HG03520 (cell line): ENCODE data around the gene NTRK2.

ENCODE experiments used
- ATAC-seq: cut with Tn5 transposase; IDR thresholded peaks from one replicate; pipeline ENCODE4 v1.9.1; 2021; ENCODE audit warnings: mild to moderate bottlenecking, moderate library complexity; ENCODE audit not compliant: unreplicated experiment

Gene NTRK2

DNA sequence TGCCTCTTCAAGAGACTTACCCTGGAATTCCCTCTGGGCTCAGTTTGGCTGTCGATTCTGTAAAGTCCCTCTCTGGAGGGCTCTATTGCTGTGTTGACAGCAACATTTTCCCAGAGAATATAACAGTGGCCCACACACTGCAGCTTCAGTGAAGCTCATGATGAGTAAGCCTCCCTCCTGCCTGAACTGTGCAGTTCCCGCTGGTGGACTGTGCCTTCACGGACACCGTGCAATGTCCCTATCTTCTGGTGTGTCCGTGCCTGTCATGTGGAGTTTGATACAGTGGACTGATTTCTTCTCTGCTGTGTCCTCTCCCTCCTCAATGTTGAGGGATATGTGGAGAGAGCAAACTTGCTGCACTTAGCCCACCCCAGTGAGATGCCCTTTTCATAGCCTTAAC is 109.0 kb downstream of the NTRK2 start:
- ATAC-seq, result no peak

DNA sequence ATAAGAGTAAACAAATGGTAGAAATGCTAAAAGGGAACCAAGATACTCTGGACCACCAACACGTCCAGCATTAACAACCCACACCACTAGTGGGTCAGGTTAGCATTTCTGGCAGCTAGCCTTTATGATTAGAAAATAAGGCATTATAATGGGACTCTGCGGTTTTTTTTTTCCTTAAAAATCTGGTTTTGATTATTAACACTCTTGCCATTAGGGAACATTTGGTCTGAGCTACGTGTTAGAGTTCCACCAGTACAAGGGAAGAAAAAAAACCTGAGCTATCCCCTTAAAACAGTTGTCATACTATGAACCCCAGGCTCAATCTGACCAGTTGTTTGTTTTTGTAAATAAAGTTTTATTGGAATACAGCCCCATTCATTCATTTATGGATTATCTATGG is 110.4 kb downstream of the NTRK2 start:
- ATAC-seq, result no peak

DNA sequence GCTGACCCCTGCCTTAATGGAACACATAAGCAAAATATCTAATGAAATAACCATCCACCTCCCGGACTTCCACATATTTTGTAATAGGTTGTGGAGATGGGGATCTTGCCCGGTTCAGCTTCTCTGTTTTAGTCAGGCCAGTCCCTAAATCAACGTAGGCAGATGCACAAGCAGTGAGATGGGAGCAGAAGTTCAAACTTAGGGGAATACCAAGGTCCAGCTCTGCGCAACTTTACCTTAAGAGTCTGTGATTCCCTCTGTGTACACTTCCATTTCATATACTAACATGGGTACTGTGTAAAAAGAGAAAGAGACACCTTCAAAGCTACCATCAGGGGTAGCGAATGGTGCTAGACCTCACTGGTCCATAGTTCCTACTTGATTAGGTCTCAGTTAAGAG is 110.9 kb downstream of the NTRK2 start:
- no peak for ATAC-seq

DNA sequence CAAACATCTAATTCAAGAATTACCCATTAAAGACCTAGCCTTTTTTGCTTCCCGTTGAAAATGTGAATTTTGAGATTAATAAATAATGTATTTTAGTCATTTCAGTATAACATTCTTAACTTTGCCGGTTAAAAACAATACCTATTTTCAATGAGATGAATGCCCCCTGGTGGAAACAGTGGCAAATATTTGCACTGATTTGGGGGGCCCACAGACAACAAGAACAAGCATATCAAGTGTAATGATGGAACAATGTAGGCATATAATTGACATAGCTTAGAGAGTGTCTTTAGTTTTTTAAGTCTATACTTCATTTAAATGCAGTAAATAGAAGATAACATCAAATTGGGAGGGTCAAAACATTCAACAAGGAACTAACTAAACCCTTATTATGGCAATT is 111.9 kb downstream of the NTRK2 start:
- no peak for ATAC-seq

DNA sequence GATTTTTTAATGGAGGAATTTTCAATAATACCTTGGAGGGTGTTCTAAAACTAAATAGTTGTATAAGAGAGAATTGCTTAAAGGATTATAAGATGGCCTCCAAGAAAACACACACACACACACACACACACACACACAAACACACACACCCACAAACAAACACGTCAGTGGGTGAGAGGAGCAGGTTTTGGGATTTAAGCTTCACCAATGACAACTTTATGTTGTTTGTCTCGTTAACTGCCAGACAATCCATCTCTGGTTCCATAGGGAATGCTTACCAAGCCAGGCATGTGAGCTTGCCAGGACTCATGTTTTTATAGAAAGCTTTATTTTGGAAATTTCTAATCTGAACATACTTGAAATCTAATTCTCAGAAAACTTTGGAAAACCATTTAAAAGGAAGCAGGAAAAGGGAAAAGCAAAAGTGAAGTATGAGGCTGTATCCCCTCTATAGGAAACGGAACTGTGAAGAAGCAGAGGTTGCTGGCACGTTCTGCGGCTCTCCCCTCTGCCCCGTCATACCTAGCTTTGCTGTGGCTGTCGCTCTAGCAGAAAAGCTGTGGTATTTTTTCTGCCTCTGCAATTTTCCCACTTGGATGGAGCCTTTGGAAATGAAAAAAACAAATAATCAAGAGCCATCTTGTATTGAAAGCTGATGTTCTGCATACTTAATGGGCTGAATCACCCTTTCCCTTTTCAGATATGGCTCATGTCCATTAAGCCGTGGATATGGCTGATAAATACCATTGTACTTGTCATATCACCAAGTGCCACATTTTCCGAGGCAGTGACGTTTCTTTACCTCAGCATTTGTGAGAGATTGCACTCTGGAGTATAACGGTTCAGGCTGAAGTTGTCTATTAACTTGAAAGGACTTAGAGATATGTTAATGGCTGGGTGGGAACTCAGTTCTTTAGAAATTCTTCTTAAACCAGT is 112.7 kb downstream of the NTRK2 start:
- ATAC-seq, result no peak

DNA sequence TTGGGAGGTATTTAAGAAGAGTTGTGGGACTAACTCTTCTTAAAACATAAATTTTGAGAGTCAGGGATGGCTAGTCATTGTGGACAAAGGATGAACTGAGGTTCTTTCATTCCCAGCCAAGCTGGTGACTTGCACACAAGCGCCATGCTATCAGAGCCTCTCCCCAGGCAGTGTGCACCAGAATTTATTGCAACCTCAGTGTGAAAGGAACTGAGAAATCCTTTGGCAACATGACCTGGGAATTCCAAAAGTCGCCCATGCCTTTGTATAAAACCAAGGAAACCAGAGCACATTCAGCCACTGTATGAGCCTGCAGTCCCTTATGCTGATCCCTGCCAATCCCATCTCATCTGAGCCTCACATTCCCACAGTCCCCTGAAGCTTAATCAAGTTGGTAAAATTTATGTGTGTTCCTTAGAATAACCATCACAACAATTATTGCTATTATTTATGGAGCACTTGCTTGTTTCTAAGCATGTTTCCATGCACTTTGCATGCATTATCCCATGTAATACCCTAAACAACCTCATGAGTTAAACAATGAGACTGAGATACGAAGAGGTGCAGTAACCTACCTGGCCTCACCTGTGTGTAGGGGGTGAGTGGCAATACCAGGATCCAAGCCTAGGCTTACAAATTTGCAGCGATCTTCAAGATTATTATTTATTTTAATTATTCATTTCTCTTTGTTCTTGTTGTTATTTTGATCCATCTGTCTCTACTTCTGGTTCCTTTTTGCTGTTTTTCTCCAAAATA is 116.4 kb downstream of the NTRK2 start:
- ATAC-seq, result no peak

DNA sequence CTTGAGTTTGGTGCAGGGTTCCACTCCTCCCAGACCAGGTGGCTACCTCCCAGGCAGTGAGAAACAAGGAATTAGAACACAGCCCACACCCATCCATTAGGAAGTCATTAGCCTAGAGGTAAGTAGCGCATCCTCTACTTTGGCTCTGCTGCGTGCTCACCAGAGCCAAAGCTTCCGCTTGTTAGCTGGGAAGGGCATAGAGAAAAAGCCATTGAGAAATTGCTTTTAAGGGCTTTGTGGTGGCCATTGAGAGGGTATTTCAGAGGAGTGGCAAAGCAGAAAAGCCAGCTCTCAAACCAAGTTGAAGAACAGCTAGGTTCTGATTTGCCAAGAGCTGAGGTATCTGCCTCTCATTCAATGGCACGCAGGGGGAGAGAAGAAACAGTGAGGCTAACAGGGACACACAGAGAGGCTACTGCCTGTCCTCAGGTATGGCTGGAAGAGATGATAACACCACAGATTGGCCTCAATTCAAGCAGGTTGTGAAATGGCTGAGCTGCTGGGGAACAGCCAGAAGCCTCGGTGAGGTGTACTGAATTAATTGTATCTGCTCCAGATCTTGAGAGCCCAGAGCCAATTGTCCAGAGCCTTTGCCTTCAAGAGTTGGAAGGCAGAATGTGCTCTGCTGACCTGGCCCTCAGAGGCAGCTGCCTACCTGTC is 119.4 kb downstream of the NTRK2 start:
- no peak for ATAC-seq

DNA sequence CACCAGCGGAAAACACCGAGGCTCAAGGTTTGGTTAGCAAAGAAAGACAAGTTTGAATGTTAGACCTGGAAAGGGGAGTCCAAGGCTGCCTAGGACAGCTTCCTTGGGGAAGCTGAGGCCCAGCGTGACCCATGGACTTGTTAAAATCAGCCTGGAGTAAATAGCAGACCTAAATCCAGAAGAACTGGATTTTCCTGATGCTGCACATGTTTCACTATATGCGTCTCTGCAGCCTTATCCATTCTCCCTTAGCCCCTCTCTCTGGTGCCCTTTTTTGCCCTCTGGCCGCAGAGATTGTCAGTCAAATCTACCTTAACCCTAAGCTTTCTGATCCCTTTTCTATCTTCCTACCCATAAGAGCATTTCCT is 119.9 kb downstream of the NTRK2 start:
- ATAC-seq, result no peak

DNA sequence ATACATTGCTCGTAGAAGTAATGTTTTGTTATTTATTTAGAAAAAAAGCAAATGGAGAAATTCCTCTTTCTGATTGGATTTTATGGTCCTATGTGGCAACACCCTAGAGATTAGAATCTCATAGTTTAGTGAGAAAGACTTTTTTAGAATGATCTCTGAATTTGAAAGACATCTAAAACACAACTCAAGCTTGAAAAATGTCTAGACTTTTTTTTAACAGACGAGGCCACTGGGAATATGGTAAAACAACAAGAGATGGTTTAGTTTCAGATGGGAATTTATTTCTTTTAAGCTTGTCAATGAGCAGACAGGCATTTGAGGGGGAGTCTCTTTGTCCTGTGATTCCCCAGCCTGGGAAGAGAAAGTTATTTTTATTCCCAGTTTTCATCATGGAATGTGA is 122.1 kb downstream of the NTRK2 start:
- ATAC-seq, result no peak

DNA sequence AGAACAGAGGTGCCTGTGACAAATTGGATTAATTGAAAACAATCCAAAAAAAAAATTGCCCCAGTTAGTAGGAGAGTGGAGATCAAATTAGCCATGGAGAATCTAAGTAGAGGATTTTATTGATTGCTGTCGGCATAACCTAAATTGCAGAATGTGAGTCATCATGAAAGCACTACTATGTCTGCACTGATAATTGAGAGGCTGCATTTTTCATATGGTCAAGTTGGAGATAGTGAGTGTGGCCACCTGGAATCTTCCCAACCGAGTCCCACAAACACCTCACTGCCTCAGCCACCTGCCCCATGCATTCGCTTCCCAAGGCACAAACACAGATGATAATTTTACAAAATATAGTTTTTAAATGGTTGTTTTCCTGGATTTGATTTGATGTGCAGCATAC is 123.7 kb downstream of the NTRK2 start:
- no peak for ATAC-seq

DNA sequence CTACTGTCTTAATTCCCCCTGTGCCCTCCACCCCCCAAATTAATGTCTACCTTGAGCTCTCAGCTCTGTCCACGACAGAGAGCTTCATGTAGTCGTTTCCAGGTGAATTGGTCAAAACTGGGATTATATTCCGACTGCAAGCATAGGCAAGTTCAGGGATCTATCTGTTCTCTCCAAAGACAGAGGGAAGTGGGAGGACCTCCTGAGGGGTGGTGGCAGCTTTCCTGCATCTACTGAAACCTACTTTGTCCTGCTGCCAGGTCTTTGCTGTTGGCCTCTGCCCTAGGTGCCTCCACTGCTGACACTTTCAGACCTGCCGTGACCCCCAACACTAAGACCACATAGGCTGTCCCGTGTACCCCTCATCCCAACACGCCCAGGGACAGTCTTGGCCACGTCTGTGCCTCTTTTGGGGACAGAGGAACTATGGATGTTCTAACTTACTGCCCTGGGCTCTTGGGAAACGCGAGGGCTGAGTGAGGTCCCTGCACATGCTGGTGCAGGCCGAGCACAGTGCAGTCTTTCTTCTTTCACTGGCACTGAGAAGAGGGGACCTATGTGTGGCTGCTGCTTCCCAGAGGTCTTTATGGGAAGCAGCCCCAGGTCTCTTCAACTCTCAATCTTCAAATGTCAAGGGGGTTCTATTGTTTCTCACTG is 125.6 kb downstream of the NTRK2 start:
- no peak for ATAC-seq

DNA sequence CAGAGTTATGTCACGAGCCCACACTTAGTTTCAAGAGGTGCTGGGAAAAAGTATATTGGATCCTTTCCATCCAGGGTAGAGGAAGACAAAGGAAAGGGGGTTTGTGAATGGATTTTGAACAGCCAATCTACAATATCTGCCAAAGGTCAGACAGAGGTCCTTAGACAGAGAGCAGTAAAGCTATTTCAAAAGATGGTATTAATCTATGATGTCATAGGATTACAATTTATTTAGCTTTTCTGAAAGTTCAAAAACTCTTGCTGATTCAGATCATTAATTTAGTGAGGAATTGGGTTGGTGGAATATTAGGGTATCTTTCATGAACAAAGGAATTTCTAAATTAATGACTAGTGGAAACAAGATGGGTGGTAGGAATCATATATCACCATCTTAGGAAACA is 126.9 kb downstream of the NTRK2 start:
- ATAC-seq, result no peak

DNA sequence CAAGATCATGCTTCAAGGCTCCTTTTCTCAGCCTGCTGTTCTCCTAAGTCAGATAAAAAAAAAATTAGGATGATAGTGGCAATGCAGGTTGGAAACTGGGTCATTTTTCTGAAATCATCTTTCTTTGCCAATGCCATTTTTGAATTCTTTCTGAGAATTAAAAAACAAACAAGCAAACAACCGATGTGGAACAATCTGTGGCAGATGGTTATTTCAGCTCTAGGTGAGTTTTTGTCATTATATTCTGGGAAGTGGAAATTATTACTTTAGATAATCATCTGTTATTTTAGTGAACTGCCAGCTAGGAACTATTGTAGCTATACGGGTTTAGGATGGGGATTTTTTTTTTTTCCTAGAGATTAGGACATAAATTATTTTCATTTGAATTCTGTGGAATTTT is 129.7 kb downstream of the NTRK2 start:
- no peak for ATAC-seq

DNA sequence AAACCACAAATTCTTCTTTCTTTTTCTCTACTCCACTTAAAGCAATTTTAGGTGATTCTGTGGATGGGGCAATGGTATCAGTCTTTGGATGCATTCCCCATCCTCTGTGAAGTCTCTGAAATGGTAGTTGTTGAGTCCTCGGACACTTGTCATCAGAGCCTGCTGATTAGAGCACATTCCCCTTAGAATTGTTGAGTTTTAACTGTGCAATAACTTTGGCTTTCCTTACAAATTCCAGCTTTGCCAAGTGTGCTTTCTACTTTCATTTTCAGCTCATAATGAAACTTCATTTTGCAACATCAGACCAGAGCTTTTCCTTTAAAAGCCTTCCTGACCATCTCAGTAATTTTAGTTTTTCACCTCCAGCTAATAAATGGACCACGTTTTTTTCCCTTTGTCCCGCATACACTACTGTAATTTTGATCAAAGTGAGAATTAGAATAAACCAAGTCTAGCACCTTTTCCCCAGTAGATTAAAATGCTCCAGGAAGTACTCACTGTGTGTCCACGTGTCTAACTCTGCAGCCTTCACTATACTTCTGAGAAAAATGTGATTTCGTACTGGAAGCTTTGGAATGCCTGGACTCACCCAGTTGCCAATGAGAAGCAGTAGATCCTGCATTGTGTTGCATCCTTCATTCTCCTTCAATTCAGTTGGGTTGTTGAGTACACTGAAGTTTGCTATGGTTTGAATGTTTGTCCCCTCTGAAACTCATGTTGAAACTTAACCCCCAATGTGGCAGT is 135.6 kb downstream of the NTRK2 start:
- ATAC-seq, result no peak

DNA sequence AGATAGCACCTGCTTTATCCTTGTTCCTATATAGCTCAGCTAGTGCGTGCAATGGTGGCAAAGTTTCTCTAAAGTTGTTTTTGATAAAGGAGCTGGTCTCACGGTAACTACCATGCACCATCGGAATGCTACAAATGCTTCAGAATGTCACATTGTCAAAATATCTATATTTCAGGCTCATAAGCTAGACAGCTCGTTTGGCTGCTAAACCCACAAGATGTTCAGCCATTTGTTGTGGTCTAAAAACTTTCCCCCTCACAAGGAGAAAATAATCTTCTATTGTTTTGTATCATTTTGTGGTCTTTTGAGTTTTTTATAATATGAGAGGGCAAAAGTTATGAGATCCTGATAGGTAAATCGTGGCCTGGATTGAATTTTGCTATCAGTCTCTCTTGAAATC is 137.9 kb downstream of the NTRK2 start:
- ATAC-seq, result no peak

DNA sequence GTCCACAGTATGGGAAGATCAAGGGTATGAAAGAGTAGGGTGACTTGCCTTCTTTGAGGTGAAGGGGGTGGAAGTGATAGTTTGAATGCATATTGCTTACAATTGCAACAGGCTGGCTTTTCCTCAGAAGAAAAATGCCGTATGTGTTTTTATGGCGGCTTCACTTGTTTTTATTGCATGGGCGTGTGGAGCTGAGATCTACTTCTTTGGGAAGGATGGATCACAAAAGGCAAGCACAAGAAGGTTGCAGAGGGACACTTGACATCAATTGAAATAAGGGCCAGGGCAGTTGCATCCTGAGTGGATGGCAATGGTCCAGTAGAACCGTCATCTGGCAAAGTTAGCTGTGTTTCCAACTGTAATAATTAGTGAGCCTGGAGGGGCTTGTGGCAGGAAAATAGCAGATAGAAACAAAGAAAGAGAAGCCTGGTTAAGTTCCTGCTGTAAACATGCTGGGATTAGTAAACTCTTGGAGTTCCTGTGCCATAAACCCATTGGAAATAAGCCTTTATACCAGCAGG is 138.4 kb downstream of the NTRK2 start:
- ATAC-seq, result no peak

DNA sequence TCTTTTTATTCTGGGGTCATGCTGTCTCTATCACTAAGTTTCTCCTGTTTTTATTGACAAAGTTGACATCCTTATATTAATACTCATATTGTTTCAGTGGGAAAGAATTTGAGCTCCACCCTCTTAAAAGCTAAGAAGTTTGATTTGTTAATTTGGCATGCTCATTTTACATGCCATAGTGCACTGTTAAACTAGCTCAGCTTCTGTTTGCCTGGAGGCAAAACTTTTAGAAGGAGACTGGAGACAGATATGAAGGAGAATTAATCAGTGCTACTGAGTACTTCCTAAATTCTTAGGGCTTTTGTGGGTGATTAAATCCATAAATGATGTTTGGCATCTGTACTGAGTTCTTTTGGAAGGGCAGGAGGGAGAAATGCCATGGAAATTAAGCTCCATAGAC is 138.9 kb downstream of the NTRK2 start:
- ATAC-seq, result no peak

DNA sequence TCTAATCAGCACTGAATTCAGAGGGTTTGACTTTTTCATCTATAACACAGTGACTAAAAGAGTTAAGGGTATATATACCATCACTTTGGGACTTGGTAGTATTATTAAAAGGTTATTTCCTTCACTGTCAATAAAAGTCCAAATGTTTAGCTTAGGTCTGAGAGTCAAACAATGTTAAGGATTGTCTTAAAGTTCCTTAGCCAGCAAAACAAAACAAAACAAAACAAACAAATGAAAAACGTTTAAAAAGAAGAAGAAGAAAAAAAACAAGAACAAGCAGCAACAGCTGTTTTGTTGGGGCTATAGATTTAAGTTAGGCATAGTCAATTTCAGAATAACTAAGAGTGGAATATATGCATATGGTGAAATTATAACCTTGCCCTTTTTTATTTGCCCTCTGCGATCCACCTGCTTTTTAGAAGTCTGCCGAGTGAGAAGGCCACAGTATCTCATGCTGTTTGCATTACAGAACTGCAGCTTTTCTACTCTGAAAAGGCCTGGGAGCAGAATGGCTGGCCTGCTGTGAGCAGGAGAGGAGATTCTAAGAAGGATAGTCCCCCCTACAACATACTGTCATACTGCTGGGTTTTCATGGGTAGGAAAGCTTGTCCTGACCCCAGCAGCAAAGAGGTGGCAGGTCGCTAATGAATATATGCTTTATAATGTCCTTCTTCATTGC is 141.7 kb downstream of the NTRK2 start:
- no peak for ATAC-seq

DNA sequence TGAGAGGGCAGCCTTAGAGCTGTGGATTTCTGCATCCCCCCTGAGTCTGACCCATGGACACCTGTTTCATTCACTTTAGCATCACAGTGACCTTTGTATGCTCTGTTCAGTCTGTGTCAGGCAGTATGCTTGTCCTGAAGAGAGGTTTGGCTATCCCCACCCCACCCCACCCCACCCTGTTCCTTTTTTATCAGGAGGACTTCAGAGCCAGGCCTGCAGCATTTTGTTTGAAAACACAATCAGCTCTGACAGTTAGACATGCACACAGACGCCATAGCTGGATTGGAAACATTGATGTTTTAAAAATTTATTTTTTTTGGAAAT is 142.2 kb downstream of the NTRK2 start:
- no peak for ATAC-seq

DNA sequence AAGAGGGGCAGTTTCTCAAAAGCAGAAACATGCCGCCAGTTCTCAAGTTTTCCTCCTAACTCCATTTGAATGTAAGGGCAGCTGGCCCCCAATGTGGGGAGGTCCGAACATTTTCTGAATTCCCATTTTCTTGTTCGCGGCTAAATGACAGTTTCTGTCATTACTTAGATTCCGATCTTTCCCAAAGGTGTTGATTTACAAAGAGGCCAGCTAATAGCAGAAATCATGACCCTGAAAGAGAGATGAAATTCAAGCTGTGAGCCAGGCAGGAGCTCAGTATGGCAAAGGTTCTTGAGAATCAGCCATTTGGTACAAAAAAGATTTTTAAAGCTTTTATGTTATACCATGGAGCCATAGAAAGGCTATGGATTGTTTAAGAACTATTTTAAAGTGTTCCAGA is 142.8 kb downstream of the NTRK2 start:
- ATAC-seq, result no peak
